ENCODE measurements around the gene COL17A1. TPM values are rescaled to one million over a fixed set of nuclear protein-coding genes. Genes with fewer than 3 reads are reported as not detected.

Gene COL17A1
- total RNA-seq, 1 experiment from 2014 or later: 0.26 TPM

- intact Hi-C loops (cut with micrococcal nuclease; ENCODE audit: unreplicated experiment): no loop called here
- TF ChIP-seq TCF7L2 (IDR thresholded peaks at IDR 0.05; ENCODE audit: low read depth, low read length) (no peak), POLR2AphosphoS5 (IDR thresholded peaks at IDR 0.05; ENCODE audit: low read depth, low read length) (no peak), REST (IDR thresholded peaks at IDR 0.05; ENCODE audit: insufficient read depth in 1 of 2, low read depth in 2 of 2, low read length in 1 of 2) (no peak), CTCF (IDR thresholded peaks at IDR 0.05) (no peak), SIN3A (IDR thresholded peaks at IDR 0.05; ENCODE audit: borderline replicate concordance, insufficient read depth, low read depth, low read length) (no peak)
- H3K4me3 ChIP-seq (ENCODE audit: low read depth in 2 of 2, low read length in 2 of 2): no peak overlapping the region
- no peak overlapping the region for H3K27ac ChIP-seq (ENCODE audit: low read length)
- in situ Hi-C loops (cut with HindIII; ENCODE audit: low pct_unique_long_range_greater_than_20kb, low sequenced_read_pairs): no loop called here
- no TSS peak for BruUV-seq (replicated peaks)
- CTCF ChIA-PET: no interaction called here
- ATAC-seq: no peak
- peaks cover 5% of the 10 kb centered on the region for H3K27me3 ChIP-seq (ENCODE audit: control insufficient read depth, insufficient read depth, low read length)
- H3K9me3 ChIP-seq (ENCODE audit: control insufficient read depth, insufficient read depth, low read depth, low read length): no peaks in the 10 kb centered on the region
- DNase-seq (ENCODE audit: low read depth, low spot score): no peak
- POLR2A ChIA-PET: no interaction called here
- H3K4me1 ChIP-seq (ENCODE audit: control insufficient read depth, insufficient read depth, low read length): no peaks in the 10 kb centered on the region
- H3K36me3 ChIP-seq (ENCODE audit: control insufficient read depth, insufficient read depth, low read length): no peaks in the 10 kb centered on the region
These were observed 18.2 kb downstream of the COL17A1 start for GRCh38 chr10:104067525-104067924.

GRCh38 chr10:104066945-104067344 lies 18.7 kb downstream of the COL17A1 start:
- Histone ChIP-seq H3K4me3 (ENCODE audit: low read depth in 2 of 2, low read length in 2 of 2) (no peak overlapping the region), H3K4me1 (ENCODE audit: control insufficient read depth, insufficient read depth, low read length) (no peaks in the 10 kb centered on the region), H3K27ac (ENCODE audit: low read length) (no peak overlapping the region), H3K36me3 (ENCODE audit: control insufficient read depth, insufficient read depth, low read length) (no peaks in the 10 kb centered on the region), H3K9me3 (ENCODE audit: control insufficient read depth, insufficient read depth, low read depth, low read length) (no peaks in the 10 kb centered on the region), H3K27me3 (ENCODE audit: control insufficient read depth, insufficient read depth, low read length) (peaks cover 2% of the 10 kb centered on the region; the same call in 1 of the 2 replicates)
- DNase-seq (ENCODE audit: low read depth, low spot score) (no peak), ATAC-seq (no peak)
- TF ChIP-seq SIN3A (IDR thresholded peaks at IDR 0.05; ENCODE audit: borderline replicate concordance, insufficient read depth, low read depth, low read length) (no peak), TCF7L2 (IDR thresholded peaks at IDR 0.05; ENCODE audit: low read depth, low read length) (no peak), POLR2AphosphoS5 (IDR thresholded peaks at IDR 0.05; ENCODE audit: low read depth, low read length) (no peak), REST (IDR thresholded peaks at IDR 0.05; ENCODE audit: insufficient read depth in 1 of 2, low read depth in 2 of 2, low read length in 1 of 2) (no peak), CTCF (IDR thresholded peaks at IDR 0.05) (no peak)
- in situ Hi-C loops (cut with HindIII; ENCODE audit: low pct_unique_long_range_greater_than_20kb, low sequenced_read_pairs) (no loop called here), intact Hi-C loops (cut with micrococcal nuclease; ENCODE audit: unreplicated experiment) (no loop called here)
- POLR2A ChIA-PET: no interaction called here
- CTCF ChIA-PET: no interaction called here
- BruUV-seq (replicated peaks): no TSS peak

Data from Panc1 (cell line).